GM18520 (cell line): ENCODE measurements around the gene TMEM208.

Experiments used
- ATAC-seq: cut with Tn5 transposase; IDR thresholded peaks from one replicate; pipeline ENCODE4 v1.9.1; 2021; ENCODE audit not compliant: unreplicated experiment

The TMEM208 gene

GRCh38 chr16:67191411-67191994 is 35.4 kb upstream of the TMEM208 start:
- ATAC-seq, result no peak

GRCh38 chr16:67191995-67192681 is 34.8 kb upstream of the TMEM208 start, which contains the start of gene E2F4:
Gene E2F4, plus strand, starts transcription at chr16:67192155. Its CDS starts 73 bp downstream, at chr16:67192228.
- peak; percentile 88 for ATAC-seq

- ATAC-seq, result no peak
Observed at GRCh38 chr16:67192781-67193361, 34.1 kb upstream of the TMEM208 start.

- ATAC-seq, result no peak
Observed at GRCh38 chr16:67193536-67193935, 33.4 kb upstream of the TMEM208 start.

GRCh38 chr16:67194260-67194659 is 32.7 kb upstream of the TMEM208 start:
- no peak for ATAC-seq

GRCh38 chr16:67195676-67196075 is 31.3 kb upstream of the TMEM208 start:
- no peak for ATAC-seq

GRCh38 chr16:67196881-67197280 is 30.0 kb upstream of the TMEM208 start:
- ATAC-seq, result no peak

- no peak for ATAC-seq
Observed at GRCh38 chr16:67197704-67198103, 29.2 kb upstream of the TMEM208 start.

- ATAC-seq, result no peak
Observed at GRCh38 chr16:67198238-67198734, 28.6 kb upstream of the TMEM208 start.

- ATAC-seq, result no peak
Observed at GRCh38 chr16:67199011-67199807, 27.7 kb upstream of the TMEM208 start, which contains the start of gene ELMO3. Gene ELMO3, plus strand, starts transcription at chr16:67199131. Its CDS starts 196 bp downstream, at chr16:67199327.

- ATAC-seq, result no peak
Observed at GRCh38 chr16:67199808-67200198, 27.1 kb upstream of the TMEM208 start.

- ATAC-seq, result no peak
Observed at GRCh38 chr16:67200491-67200890, 26.4 kb upstream of the TMEM208 start.

GRCh38 chr16:67201411-67202345 is 25.3 kb upstream of the TMEM208 start:
- ATAC-seq, result no peak

- ATAC-seq, result no peak
Observed at GRCh38 chr16:67202426-67202825, 24.5 kb upstream of the TMEM208 start.

- no peak for ATAC-seq
Observed at GRCh38 chr16:67202956-67203493, 23.9 kb upstream of the TMEM208 start.

GRCh38 chr16:67204076-67204475 is 22.9 kb upstream of the TMEM208 start:
- no peak for ATAC-seq

GRCh38 chr16:67206129-67206837 is 20.6 kb upstream of the TMEM208 start:
- no peak for ATAC-seq

- ATAC-seq, result no peak
Observed at GRCh38 chr16:67206838-67207248, 20.1 kb upstream of the TMEM208 start.
